Measurements from ENCODE around the gene CCDC160. TPM values are rescaled to one million over a fixed set of nuclear protein-coding genes. Genes with fewer than 3 reads are reported as not detected.

The CCDC160 gene
- total RNA-seq, 2 experiments from 2014 or later, result not detected

Other genes starting within 250 kb of the CCDC160 start
- gene PHF6, start 136.1 kb downstream of the CCDC160 start, total RNA-seq, result 10 to 100 TPM; 40.4 to 43.6 TPM
- gene HPRT1, start 223.0 kb downstream of the CCDC160 start, total RNA-seq, result 100 to 1,000 TPM in 1 of 2 experiments, 10 to 100 TPM in 1; 96.8 to 103 TPM

Measured in activated CD8-positive, alpha-beta T cell treated with anti-CD3 and anti-CD28 coated beads, Interleukin-2, amount 10 ng/mL, durations not matched to agents 7 days and 5 days (primary cell).